ENCODE data around the gene LAIR1. TPM values are rescaled to one million over a fixed set of nuclear protein-coding genes. Genes with fewer than 3 reads are reported as not detected.
"Not testable (repeated sequence)": the region's sequence is repeated elsewhere in the genome, so short reads cannot be mapped to it uniquely, and the experiment has no call there.

Gene LAIR1
- total RNA-seq, 1 donor from 2014 or later = not detected

DNA sequence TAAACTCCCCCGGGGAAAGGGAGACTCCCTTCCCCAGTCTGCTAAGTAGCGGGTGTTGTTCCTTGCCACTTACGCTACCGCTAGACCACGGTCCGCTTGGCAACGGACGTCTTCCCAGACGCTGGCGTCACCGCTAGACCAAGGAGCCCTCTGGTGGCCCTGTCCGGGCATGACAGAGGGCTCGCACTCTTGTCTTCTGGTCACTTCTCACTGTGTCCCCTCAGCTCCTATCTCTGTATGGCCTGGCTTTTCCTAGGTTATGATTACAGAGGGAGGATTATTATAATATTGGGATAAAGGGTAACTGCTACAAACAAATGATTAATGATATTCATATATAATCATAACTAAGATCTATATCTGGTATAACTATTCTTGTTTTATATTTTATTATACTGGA, 41.8 kb downstream of the LAIR1 start:
- DNase-seq (ENCODE audit: extremely low spot score, unreplicated experiment); H3K36me3 Mint-ChIP-seq; H3K4me1 Mint-ChIP-seq (ENCODE audit: unreplicated experiment); H3K27ac Mint-ChIP-seq; H3K9me3 Mint-ChIP-seq; H3K4me3 Mint-ChIP-seq: not testable (repeated sequence)
- peaks cover 17% of the 10 kb centered on the region for H3K27me3 Mint-ChIP-seq
- TF ChIP-seq, protein P1, sequence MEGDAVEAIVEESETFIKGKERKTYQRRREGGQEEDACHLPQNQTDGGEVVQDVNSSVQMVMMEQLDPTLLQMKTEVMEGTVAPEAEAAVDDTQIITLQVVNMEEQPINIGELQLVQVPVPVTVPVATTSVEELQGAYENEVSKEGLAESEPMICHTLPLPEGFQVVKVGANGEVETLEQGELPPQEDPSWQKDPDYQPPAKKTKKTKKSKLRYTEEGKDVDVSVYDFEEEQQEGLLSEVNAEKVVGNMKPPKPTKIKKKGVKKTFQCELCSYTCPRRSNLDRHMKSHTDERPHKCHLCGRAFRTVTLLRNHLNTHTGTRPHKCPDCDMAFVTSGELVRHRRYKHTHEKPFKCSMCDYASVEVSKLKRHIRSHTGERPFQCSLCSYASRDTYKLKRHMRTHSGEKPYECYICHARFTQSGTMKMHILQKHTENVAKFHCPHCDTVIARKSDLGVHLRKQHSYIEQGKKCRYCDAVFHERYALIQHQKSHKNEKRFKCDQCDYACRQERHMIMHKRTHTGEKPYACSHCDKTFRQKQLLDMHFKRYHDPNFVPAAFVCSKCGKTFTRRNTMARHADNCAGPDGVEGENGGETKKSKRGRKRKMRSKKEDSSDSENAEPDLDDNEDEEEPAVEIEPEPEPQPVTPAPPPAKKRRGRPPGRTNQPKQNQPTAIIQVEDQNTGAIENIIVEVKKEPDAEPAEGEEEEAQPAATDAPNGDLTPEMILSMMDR (conservative IDR thresholded peaks at IDR 0.05) = peak; percentile 38

DNA sequence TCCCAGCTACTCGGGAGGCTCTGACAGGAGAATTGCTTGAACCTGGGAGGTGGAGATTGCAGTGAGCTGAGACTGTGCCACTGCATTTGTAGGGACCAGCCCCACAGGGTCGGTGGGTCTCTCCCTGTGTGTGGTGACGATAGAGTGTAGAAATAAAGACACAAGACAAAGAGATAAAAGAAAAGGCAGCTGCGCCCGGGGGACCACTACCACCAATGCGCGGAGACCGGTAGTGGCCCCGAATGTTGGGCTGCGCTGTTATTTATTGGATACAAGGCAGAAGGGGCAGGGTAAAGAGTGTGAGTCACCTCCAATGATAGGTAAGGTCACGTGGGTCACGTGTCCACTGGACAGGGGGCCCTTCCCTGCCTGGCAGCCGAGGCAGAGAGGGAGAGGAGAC, 42.4 kb downstream of the LAIR1 start:
- not testable (repeated sequence) for DNase-seq (ENCODE audit: extremely low spot score, unreplicated experiment); H3K36me3 Mint-ChIP-seq; H3K9me3 Mint-ChIP-seq; H3K27ac Mint-ChIP-seq; H3K4me3 Mint-ChIP-seq; H3K4me1 Mint-ChIP-seq (ENCODE audit: unreplicated experiment)
- H3K27me3 Mint-ChIP-seq = peaks cover 21% of the 10 kb centered on the region

DNA sequence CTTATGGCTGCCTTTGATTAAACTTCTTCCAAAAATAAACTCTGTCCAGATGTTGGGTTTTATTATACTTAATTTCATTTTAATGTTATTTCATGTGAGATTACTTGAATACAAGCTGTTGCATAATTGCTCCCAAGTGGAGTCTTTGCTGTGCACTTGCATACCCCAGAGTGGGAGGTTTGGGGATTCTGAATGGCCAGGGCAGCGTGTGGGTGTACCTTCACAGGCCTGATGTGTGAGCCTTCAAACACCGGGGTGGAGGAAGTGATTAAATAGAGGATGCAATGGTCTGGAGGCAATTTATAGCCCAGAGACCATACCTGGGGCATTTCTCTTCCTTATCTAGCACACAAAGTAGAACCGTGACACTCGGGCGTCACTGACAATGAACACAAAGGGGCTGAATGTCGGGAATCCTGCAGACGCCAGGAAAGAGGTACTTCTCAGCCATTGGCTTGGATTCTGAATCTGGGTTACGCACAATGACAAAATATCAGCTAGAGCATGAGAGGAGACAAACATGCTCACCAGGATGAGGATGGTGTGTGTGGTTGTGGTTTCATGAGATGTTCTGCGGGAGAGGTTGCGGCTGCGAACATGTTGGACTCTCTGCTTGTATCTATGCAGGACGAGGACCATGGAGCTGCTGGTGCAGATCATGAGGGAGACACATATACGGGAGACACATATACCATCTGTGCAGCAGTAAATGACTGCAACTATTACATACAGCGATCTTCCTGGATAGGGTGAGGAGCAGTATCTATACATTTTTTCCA, 44.6 kb downstream of the LAIR1 start:
- DNase-seq (ENCODE audit: extremely low spot score, unreplicated experiment) = no peak
- Mint-ChIP-seq H3K9me3 (peaks cover 6% of the 10 kb centered on the region), H3K27ac (no peak overlapping the region), H3K4me1 (ENCODE audit: unreplicated experiment) (no peaks in the 10 kb centered on the region), H3K27me3 (peaks cover 23% of the 10 kb centered on the region), H3K36me3 (no peaks in the 10 kb centered on the region), H3K4me3 (no peak overlapping the region)
- TF ChIP-seq, protein P1 (conservative IDR thresholded peaks at IDR 0.05) = no peak

DNA sequence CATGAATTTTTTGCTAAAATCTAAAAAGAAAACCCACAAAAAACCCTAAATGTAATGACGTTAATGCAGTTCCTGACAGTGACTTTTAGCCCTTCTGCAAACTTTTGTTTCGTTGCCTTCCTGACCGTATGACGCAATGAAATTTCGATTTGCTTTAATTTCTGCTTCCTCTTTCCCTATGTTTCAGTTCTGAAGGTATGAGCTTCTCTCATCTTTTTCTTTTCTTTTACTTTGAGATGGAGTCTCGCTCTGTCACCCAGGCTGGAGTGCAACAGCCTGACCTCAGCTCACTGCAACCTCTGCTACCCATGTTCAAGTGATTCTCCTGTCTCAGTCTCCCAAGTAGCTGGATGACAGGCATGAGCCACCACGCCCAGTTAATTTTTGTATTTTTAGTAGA, 45.7 kb downstream of the LAIR1 start:
- Mint-ChIP-seq H3K4me1 (ENCODE audit: unreplicated experiment) (no peaks in the 10 kb centered on the region), H3K36me3 (no peaks in the 10 kb centered on the region), H3K27ac (no peak overlapping the region), H3K4me3 (no peak overlapping the region), H3K9me3 (peaks cover 6% of the 10 kb centered on the region), H3K27me3 (peaks cover 15% of the 10 kb centered on the region)
- TF ChIP-seq, protein P1 (conservative IDR thresholded peaks at IDR 0.05) = no peak
- no peak for DNase-seq (ENCODE audit: extremely low spot score, unreplicated experiment)

DNA sequence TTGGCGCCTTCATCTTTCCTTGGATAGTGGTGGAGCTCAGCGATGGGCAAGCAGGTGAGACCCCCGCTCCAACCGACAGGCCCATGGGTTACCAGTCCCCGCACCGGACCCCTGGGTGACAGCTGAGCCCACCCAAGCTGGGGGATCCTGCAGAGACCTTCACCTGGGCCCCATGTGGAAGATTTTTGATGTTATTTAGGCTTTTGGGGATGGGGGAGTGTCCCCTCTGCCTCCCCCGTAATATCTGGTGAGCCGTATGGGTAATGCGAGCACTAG, 46.8 kb downstream of the LAIR1 start:
- Mint-ChIP-seq H3K9me3 (peaks cover 6% of the 10 kb centered on the region), H3K4me1 (ENCODE audit: unreplicated experiment) (no peaks in the 10 kb centered on the region), H3K27me3 (peaks cover 18% of the 10 kb centered on the region), H3K27ac (no peak overlapping the region), H3K36me3 (no peaks in the 10 kb centered on the region), H3K4me3 (no peak overlapping the region)
- TF ChIP-seq, protein P1 (conservative IDR thresholded peaks at IDR 0.05) = no peak
- DNase-seq (ENCODE audit: extremely low spot score, unreplicated experiment) = no peak

DNA sequence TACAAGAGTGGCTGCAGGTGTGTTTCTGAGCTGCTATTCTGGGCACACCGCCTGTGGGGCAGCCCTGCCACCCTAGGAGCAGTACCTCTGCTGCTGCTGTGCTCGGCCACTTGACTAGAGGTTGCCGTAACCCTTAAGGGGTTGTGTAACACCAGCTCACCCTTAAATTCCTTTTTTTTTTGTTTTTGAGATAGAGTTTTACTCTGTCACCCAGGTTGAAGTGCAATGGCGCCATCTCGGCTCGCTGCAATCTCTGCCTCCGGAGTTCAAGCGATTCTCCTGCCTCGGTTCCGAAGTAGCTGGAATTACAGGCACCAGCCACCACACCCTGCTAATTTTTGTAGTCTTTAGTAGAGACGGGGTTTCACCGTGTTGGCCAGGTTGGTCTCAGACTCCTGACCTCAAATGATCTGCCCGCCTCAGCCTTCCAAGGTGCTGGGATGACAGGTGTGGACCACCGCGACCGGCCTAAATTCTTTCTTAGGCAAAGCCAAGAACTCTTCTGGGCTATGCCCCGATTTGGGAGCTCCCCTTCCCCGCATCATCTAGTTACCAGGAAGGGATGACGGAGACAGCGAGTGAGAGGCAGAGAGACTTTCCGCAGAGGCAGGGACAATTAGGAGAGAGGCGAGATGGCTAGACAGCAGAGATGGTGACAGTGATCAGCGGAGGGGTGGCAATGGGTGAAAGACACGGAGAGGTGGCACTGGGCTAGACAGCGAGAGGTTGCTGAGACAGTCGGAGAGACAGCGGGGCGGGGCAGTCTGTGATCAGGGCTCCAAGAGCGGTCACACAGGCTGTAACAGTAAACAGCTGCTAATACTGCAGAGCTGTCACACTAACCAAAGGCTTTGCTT, 47.4 kb downstream of the LAIR1 start:
- H3K27ac Mint-ChIP-seq = no peak overlapping the region
- peak; percentile 34 for DNase-seq (ENCODE audit: extremely low spot score, unreplicated experiment)
- peaks cover 6% of the 10 kb centered on the region for H3K9me3 Mint-ChIP-seq
- no peaks in the 10 kb centered on the region for H3K36me3 Mint-ChIP-seq
- no peak overlapping the region for H3K4me3 Mint-ChIP-seq
- TF ChIP-seq, protein P1 (conservative IDR thresholded peaks at IDR 0.05) = no peak
- no peaks in the 10 kb centered on the region for H3K4me1 Mint-ChIP-seq (ENCODE audit: unreplicated experiment)
- H3K27me3 Mint-ChIP-seq = peaks cover 18% of the 10 kb centered on the region

All from type B pancreatic cell (in vitro differentiated cells).